HepG2 (cell line): Measurements from ENCODE around the gene PSORS1C2. TPM values are rescaled to one million over a fixed set of nuclear protein-coding genes. Genes with fewer than 3 reads are reported as not detected.

Experiments
- ATAC-seq: fragments of 200-7000 bp; cut with Tn5 transposase; 3 replicates; pipeline ENCODE4 v1.9.1; 2020; ENCODE audit warnings: mild to moderate bottlenecking, moderate library complexity
- BruUV-seq: library from RNA; stranded (reverse); fragments of 400-500 nt; replicated peaks from 2 replicates; lab custom pipeline; 2021; lab: Mats Ljungman, UMichigan
- CTCF ChIA-PET: fragments of 300-600 bp; formaldehyde crosslinking; extraction: SDS; loops from one replicate; lab custom pipeline; 2021; ENCODE audit warnings: low total read pairs, inconsistent platforms, low intra/inter-chr PET ratio; lab: Yijun Ruan, JAX
- POLR2A ChIA-PET: fragments of 350-600 bp; sonication (Branson Sonifier 250); formaldehyde crosslinking; loops from one replicate; lab custom pipeline; 2020; ENCODE audit warnings: antibody characterized with exemption, inconsistent platforms; lab: Yijun Ruan, JAX
- DNase-seq: peaks from one replicate; pipeline ENCODE4 v3.0.0-alpha.2; 2015; ENCODE audit warnings: low spot score
- FAIRE-seq: peaks from 3 replicates; lab custom pipeline; 2011; peaks lifted over from hg19 to GRCh38; lab: Jason Lieb, UNC
- H2AFZ ChIP-seq: one replicate; pipeline ENCODE4 v1.6.1; 2011; ENCODE audit warnings: low read length, inconsistent platforms
- H3K27ac ChIP-seq: fragments of 300-600 bp; 3 replicates; pipeline ENCODE4 v1.8.0; 2011; ENCODE audit warnings: mixed run types, mild to moderate bottlenecking, mixed read lengths, low read length, inconsistent platforms; ENCODE audit not compliant: insufficient read depth; ENCODE audit errors: extremely low read length
- H3K27me3 ChIP-seq, 2 experiments: fragments of 200-600 bp in 1 of 2; 2 replicates in 1 of 2; 3 replicates in 1 of 2; pipeline versions ENCODE4 v1.6.0 to v1.8.0; 2011; ENCODE audit warnings: low read length in 2 of 2, mild to moderate bottlenecking in 2 of 2, moderate library complexity in 2 of 2, inconsistent platforms in 1 of 2; ENCODE audit not compliant: insufficient read depth in 2 of 2, control insufficient read depth in 1 of 2
- H3K36me3 ChIP-seq, 2 experiments: fragments of 200-600 bp in 1 of 2; replicated peaks in 1 of 2; 2 replicates in 1 of 2; 3 replicates in 1 of 2; pipeline versions ENCODE4 v1.5.1 to v1.8.0; 2011; ENCODE audit warnings: low read length in 2 of 2, inconsistent platforms in 1 of 2; ENCODE audit not compliant: insufficient read depth in 2 of 2, control insufficient read depth in 1 of 2
- H3K4me1 ChIP-seq: 2 replicates; pipeline ENCODE4 v1.5.1; 2012; ENCODE audit warnings: low read length, inconsistent platforms; ENCODE audit not compliant: insufficient read depth
- H3K4me2 ChIP-seq: 2 replicates; pipeline ENCODE4 v1.6.0; 2011; ENCODE audit warnings: low read depth, low read length, inconsistent platforms
- H3K4me3 ChIP-seq, 3 experiments: fragments of 200-600 bp in 1 of 3; sonication (generic), shearing (Covaris generic) in 1 of 3; replicated peaks in 1 of 3; 2 replicates each; pipeline ENCODE4 v1.5.1; 2011 to 2016; ENCODE audit warnings: low read length in 3 of 3, inconsistent platforms in 2 of 3, low read depth in 2 of 3, mild to moderate bottlenecking in 2 of 3, control low read depth in 1 of 3, mixed read lengths in 1 of 3; ENCODE audit not compliant: insufficient read depth in 1 of 3
- H3K79me2 ChIP-seq: one replicate; pipeline ENCODE4 v1.6.1; 2011; ENCODE audit warnings: low read length, inconsistent platforms; ENCODE audit not compliant: insufficient read depth
- H3K9ac ChIP-seq: 2 replicates; pipeline ENCODE4 v1.6.0; 2011; ENCODE audit warnings: mild to moderate bottlenecking, low read depth, low read length, inconsistent platforms; ENCODE audit not compliant: insufficient read depth
- H3K9me3 ChIP-seq: 2 replicates; pipeline ENCODE4 v1.5.1; 2012; ENCODE audit warnings: mild to moderate bottlenecking, low read length
- H4K20me1 ChIP-seq: 2 replicates; pipeline ENCODE4 v1.6.0; 2011; ENCODE audit warnings: inconsistent platforms, mild to moderate bottlenecking, low read length, moderate library complexity; ENCODE audit not compliant: insufficient read depth
- GTF3A ChIP-seq: sonication (generic); formaldehyde crosslinking; conservative IDR thresholded peaks from 2 replicates; pipeline ENCODE4 v1.4.0; 2020; ENCODE audit warnings: mild to moderate bottlenecking, missing genetic modification reagents
- KAT8 ChIP-seq: IDR thresholded peaks from 2 replicates; pipeline ENCODE4 v1.6.1; 2016; ENCODE audit warnings: missing genetic modification reagents, missing compliant biosample characterization
- MTF1 ChIP-seq: sonication (generic); formaldehyde crosslinking; IDR thresholded peaks from 2 replicates; pipeline ENCODE4 v1.5.0; 2020; ENCODE audit warnings: missing genetic modification reagents
- POLR2AphosphoS2 ChIP-seq: IDR thresholded peaks from 2 replicates; pipeline ENCODE4 v1.6.1; 2011; ENCODE audit warnings: low read depth, low read length, improper control_type of control experiment
- RAD51 ChIP-seq: fragments of 450-650 bp; IDR thresholded peaks from 2 replicates; pipeline ENCODE4 v1.6.1; 2016; ENCODE audit warnings: borderline replicate concordance
- SMARCC2 ChIP-seq: fragments of 450-650 bp; IDR thresholded peaks from 2 replicates; pipeline ENCODE4 v1.6.1; 2017; ENCODE audit warnings: antibody characterized with exemption, mild to moderate bottlenecking
- WIZ ChIP-seq: sonication (generic); formaldehyde crosslinking; IDR thresholded peaks from 2 replicates; pipeline ENCODE4 v1.5.1; 2020; ENCODE audit warnings: mild to moderate bottlenecking, missing genetic modification reagents
- ZBTB7B ChIP-seq: sonication (generic); formaldehyde crosslinking; IDR thresholded peaks from 2 replicates; pipeline ENCODE4 v1.4.0; 2020; ENCODE audit warnings: missing genetic modification reagents
- ZBTB8A ChIP-seq: sonication (generic); formaldehyde crosslinking; IDR thresholded peaks from 2 replicates; pipeline ENCODE4 v1.4.0; 2020; ENCODE audit warnings: mild to moderate bottlenecking, low read depth, missing genetic modification reagents, borderline replicate concordance
- ZFP62 ChIP-seq: sonication (generic); formaldehyde crosslinking; IDR thresholded peaks from 2 replicates; pipeline ENCODE4 v1.4.0; 2020; ENCODE audit warnings: missing genetic modification reagents
- ZKSCAN8 ChIP-seq: IDR thresholded peaks from 2 replicates; pipeline ENCODE4 v1.6.1; 2016; ENCODE audit warnings: borderline replicate concordance, missing genetic modification reagents, missing compliant biosample characterization
- ZNF12 ChIP-seq: sonication (generic); formaldehyde crosslinking; IDR thresholded peaks from 2 replicates; pipeline ENCODE4 v1.5.0; 2020; ENCODE audit warnings: missing genetic modification reagents
- ZNF205 ChIP-seq: IDR thresholded peaks from 2 replicates; pipeline ENCODE4 v1.6.1; 2018; ENCODE audit warnings: missing biosample characterization, missing genetic modification reagents
- ZNF543 ChIP-seq: sonication (generic); formaldehyde crosslinking; IDR thresholded peaks from 2 replicates; pipeline ENCODE4 v1.4.0; 2020; ENCODE audit warnings: mild to moderate bottlenecking, missing genetic modification reagents
- WGBS: methylation state at CpG from one replicate; pipeline ENCODE4 v1.1.6; 2017; ENCODE audit warnings: low lambda C conversion rate; 5-methylcytosine and 5-hydroxymethylcytosine counted together
- in situ Hi-C: cut with HindIII; loops from 2 replicates; pipeline ENCODE4 v1.10.0; 2017; ENCODE audit warnings: low pct_unique_long_range_greater_than_20kb; ENCODE audit not compliant: extremely low pct_ligation_motif_present
- intact Hi-C: fragments of 100-400 bp; cut with micrococcal nuclease; formaldehyde crosslinking; loops from one replicate; pipeline ENCODE4 v1.10.0; 2022; ENCODE audit not compliant: unreplicated experiment
- polyA plus RNA-seq, 8 experiments: library from polyadenylated mRNA; depleted of rRNA in 3 of 8; stranded (reverse) in 7 of 8; unstranded in 1 of 8; fragments of >200 nt; fragmentation: Illumina TruSeq in 4 of 8; extraction: Trizol in 4 of 8; gene quantifications; 2 replicates each; pipeline versions ENCODE4 v1.2.1 to v1.2.3, GENCODE V29; 2011 to 2016; ENCODE audit warnings: low read depth in 4 of 8, missing spikeins in 1 of 8, mixed read lengths in 1 of 8; ENCODE audit not compliant: insufficient read depth in 1 of 8
- total RNA-seq, 5 experiments: library from RNA; depleted of rRNA; stranded (reverse); fragments of >200 nt; fragmentation: Illumina TruSeq; extraction: Trizol; gene quantifications; 2 replicates each; pipeline ENCODE4 v1.2.3, GENCODE V29; 2016; ENCODE audit warnings: low read depth in 1 of 5
- TF ChIP-seq, protein P1 (sequence below): sonication (generic); formaldehyde crosslinking; IDR thresholded peaks from 2 replicates; pipeline ENCODE4 v1.4.0; 2020; ENCODE audit warnings: missing genetic modification reagents
- TF ChIP-seq, protein P2 (sequence below): sonication (generic); formaldehyde crosslinking; IDR thresholded peaks from 2 replicates; pipeline ENCODE4 v1.4.0; 2020; ENCODE audit warnings: mild to moderate bottlenecking, missing genetic modification reagents, borderline replicate concordance

The PSORS1C2 gene
- total and polyA plus RNA-seq, 2 of the 13 experiments (the other 11 are each of a cell fraction or from before 2014, with no cell fraction given), result not detected

DNA sequence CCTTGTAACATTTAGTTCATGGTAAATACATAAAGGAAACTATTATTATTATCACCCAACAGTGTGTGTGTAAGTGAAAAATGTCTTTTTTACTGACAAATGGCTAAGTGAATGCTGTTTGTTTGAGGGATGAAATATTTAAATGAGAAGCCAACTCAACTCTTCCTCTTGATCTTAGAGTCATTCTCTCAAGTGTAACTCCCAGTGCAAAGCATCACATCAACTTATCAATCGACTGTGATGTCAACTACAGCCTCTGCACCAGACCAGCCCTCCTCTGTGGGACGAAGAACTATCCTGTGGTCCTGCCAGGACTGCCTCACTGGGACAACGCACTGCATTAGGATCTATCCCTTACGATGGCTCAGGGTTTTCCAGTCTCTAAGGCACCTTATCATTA lies 31.8 kb downstream of the PSORS1C2 start:
- FAIRE-seq, result no peak
- Histone ChIP-seq H3K9ac (no peak overlapping the region), H3K4me2 (no peak overlapping the region), H3K9me3 (no peaks in the 10 kb centered on the region), H3K4me3 (no peak overlapping the region), H3K79me2 (no peaks in the 10 kb centered on the region), H4K20me1 (no peaks in the 10 kb centered on the region), H3K36me3 (no peaks in the 10 kb centered on the region), H3K27me3 (peaks cover 3 to 28% of the 10 kb centered on the region in 2 experiments; a peak in 4 of 5 replicates), H2AFZ (no peak overlapping the region), H3K4me1 (0 out of 2 replicates have a peak, but pooled peaks cover 9% of the 10 kb centered on the region), H3K27ac (no peak overlapping the region)
- intact Hi-C loops, result no loop called here
- TF ChIP-seq ZFP62 (CRISPR knock-in tag), result no peak
- no peak for TF ChIP-seq ZKSCAN8 (CRISPR knock-in tag)
- TF ChIP-seq, protein P1, sequence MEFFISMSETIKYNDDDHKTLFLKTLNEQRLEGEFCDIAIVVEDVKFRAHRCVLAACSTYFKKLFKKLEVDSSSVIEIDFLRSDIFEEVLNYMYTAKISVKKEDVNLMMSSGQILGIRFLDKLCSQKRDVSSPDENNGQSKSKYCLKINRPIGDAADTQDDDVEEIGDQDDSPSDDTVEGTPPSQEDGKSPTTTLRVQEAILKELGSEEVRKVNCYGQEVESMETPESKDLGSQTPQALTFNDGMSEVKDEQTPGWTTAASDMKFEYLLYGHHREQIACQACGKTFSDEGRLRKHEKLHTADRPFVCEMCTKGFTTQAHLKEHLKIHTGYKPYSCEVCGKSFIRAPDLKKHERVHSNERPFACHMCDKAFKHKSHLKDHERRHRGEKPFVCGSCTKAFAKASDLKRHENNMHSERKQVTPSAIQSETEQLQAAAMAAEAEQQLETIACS (CRISPR knock-in tag), result no peak
- TF ChIP-seq KAT8 (CRISPR knock-in tag), result no peak
- no peak for TF ChIP-seq RAD51
- no peak for TF ChIP-seq POLR2AphosphoS2
- TF ChIP-seq ZNF12 (CRISPR knock-in tag), result no peak
- TF ChIP-seq MTF1, result no peak
- no peak for TF ChIP-seq ZNF543 (CRISPR knock-in tag)
- TF ChIP-seq SMARCC2, result no peak
- TF ChIP-seq GTF3A (CRISPR knock-in tag), result no peak
- TF ChIP-seq, protein P2, sequence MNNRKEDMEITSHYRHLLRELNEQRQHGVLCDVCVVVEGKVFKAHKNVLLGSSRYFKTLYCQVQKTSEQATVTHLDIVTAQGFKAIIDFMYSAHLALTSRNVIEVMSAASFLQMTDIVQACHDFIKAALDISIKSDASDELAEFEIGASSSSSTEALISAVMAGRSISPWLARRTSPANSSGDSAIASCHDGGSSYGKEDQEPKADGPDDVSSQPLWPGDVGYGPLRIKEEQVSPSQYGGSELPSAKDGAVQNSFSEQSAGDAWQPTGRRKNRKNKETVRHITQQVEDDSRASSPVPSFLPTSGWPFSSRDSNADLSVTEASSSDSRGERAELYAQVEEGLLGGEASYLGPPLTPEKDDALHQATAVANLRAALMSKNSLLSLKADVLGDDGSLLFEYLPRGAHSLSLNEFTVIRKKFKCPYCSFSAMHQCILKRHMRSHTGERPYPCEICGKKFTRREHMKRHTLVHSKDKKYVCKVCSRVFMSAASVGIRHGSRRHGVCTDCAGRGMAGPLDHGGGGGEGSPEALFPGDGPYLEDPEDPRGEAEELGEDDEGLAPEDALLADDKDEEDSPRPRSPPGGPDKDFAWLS, result no peak
- no peak for TF ChIP-seq ZNF205 (CRISPR knock-in tag)
- no peak for TF ChIP-seq WIZ (CRISPR knock-in tag)
- no peak for TF ChIP-seq ZBTB7B (CRISPR knock-in tag)
- no peak for TF ChIP-seq ZBTB8A (CRISPR knock-in tag)
- POLR2A ChIA-PET, result no interaction called here
- no peak for DNase-seq
- BruUV-seq, result no TSS peak
- WGBS, result 18% methylated on average over 3 of the region's 4 CpGs
- CTCF ChIA-PET, result no interaction called here
- ATAC-seq, result no peak
- in situ Hi-C loops, result no loop called here
